Panc1 (cell line): ENCODE data around the gene SLC27A1. TPM values are rescaled to one million over a fixed set of nuclear protein-coding genes. Genes with fewer than 3 reads are reported as not detected.

Experiments used
- ATAC-seq: fragments of 200-7000 bp; cut with Tn5 transposase; 2 replicates; pipeline ENCODE4 v1.9.1; 2020; ENCODE audit warnings: mild to moderate bottlenecking, moderate library complexity
- BruUV-seq: library from RNA; stranded (reverse); fragments of 400-500 nt; replicated peaks from 2 replicates; lab custom pipeline; 2021; lab: Mats Ljungman, UMichigan
- CTCF ChIA-PET: fragments of 300-600 bp; sonication (Branson Sonifier 250); formaldehyde crosslinking; loops from one replicate; lab custom pipeline; 2022; ENCODE audit warnings: antibody characterized with exemption; lab: Charles Lee
- POLR2A ChIA-PET: fragments of 300-600 bp; sonication (Branson Sonifier 250); formaldehyde crosslinking; loops from one replicate; lab custom pipeline; 2022; ENCODE audit warnings: antibody characterized with exemption; lab: Charles Lee
- DNase-seq: peaks from one replicate; pipeline ENCODE4 v3.0.0-alpha.2; 2010; ENCODE audit warnings: low read depth, low spot score
- H3K27ac ChIP-seq: 2 replicates; pipeline ENCODE4 v1.5.1; 2011; ENCODE audit warnings: mild to moderate bottlenecking, low read length, inconsistent platforms
- H3K27me3 ChIP-seq: fragments of 200-500 bp; sonication (Bioruptor generic); 2 replicates; pipeline ENCODE4 v1.6.0; 2014; ENCODE audit warnings: low read length, inconsistent platforms; ENCODE audit not compliant: control insufficient read depth, insufficient read depth
- H3K36me3 ChIP-seq: fragments of 200-500 bp; sonication (Bioruptor generic); 2 replicates; pipeline ENCODE4 v1.5.1; 2014; ENCODE audit warnings: inconsistent platforms, mild to moderate bottlenecking, low read length, moderate library complexity; ENCODE audit not compliant: control insufficient read depth, insufficient read depth
- H3K4me1 ChIP-seq: 2 replicates; pipeline ENCODE4 v1.5.1; 2011; ENCODE audit warnings: inconsistent platforms, mild to moderate bottlenecking, low read length, moderate library complexity; ENCODE audit not compliant: control insufficient read depth, insufficient read depth
- H3K4me3 ChIP-seq, 2 experiments: 2 replicates each; pipeline ENCODE4 v1.5.1; 2011 to 2012; ENCODE audit warnings: low read depth in 2 of 2, low read length in 2 of 2, mild to moderate bottlenecking in 2 of 2, inconsistent platforms in 1 of 2, moderate library complexity in 1 of 2
- H3K9me3 ChIP-seq: fragments of 200-500 bp; sonication (Bioruptor generic); 2 replicates; pipeline ENCODE4 v1.5.1; 2014; ENCODE audit warnings: low read depth, mild to moderate bottlenecking, inconsistent platforms, low read length, moderate library complexity; ENCODE audit not compliant: control insufficient read depth, insufficient read depth
- CTCF ChIP-seq: fragments of 450-650 bp; IDR thresholded peaks from 2 replicates; pipeline ENCODE4 v1.5.1; 2017; ENCODE audit warnings: mild to moderate bottlenecking
- POLR2AphosphoS5 ChIP-seq: IDR thresholded peaks from 2 replicates; pipeline ENCODE4 v1.6.1; 2012; ENCODE audit warnings: mild to moderate bottlenecking, low read depth, low read length, moderate library complexity
- REST ChIP-seq, 2 experiments: IDR thresholded peaks; 2 replicates each; pipeline ENCODE4 v1.6.1; 2011 to 2012; ENCODE audit warnings: low read depth in 2 of 2, control low read depth in 1 of 2, low read length in 1 of 2, mild to moderate bottlenecking in 1 of 2, moderate library complexity in 1 of 2; ENCODE audit not compliant: insufficient read depth in 1 of 2
- SIN3A ChIP-seq: IDR thresholded peaks from 2 replicates; pipeline ENCODE4 v1.6.1; 2012; ENCODE audit warnings: low read depth, mild to moderate bottlenecking, low read length, moderate library complexity, borderline replicate concordance; ENCODE audit not compliant: insufficient read depth
- TCF7L2 ChIP-seq: IDR thresholded peaks from 2 replicates; pipeline ENCODE4 v1.6.1; 2011; ENCODE audit warnings: mild to moderate bottlenecking, low read depth, low read length, inconsistent platforms
- in situ Hi-C: cut with HindIII; loops from 2 replicates; pipeline ENCODE4 v1.10.0; 2016; ENCODE audit warnings: low sequenced_read_pairs, low pct_unique_long_range_greater_than_20kb
- intact Hi-C: fragments of 100-400 bp; cut with micrococcal nuclease; formaldehyde crosslinking; loops from one replicate; pipeline ENCODE4 v1.10.0; 2022; ENCODE audit not compliant: unreplicated experiment
- total RNA-seq: library from RNA; stranded (reverse); gene quantifications from one replicate; pipeline ENCODE4 v1.2.1, GENCODE V29; 2021; ENCODE audit not compliant: unreplicated experiment

SLC27A1 gene
- total RNA-seq, 1 experiment from 2014 or later, result 5.4 TPM

DNA sequence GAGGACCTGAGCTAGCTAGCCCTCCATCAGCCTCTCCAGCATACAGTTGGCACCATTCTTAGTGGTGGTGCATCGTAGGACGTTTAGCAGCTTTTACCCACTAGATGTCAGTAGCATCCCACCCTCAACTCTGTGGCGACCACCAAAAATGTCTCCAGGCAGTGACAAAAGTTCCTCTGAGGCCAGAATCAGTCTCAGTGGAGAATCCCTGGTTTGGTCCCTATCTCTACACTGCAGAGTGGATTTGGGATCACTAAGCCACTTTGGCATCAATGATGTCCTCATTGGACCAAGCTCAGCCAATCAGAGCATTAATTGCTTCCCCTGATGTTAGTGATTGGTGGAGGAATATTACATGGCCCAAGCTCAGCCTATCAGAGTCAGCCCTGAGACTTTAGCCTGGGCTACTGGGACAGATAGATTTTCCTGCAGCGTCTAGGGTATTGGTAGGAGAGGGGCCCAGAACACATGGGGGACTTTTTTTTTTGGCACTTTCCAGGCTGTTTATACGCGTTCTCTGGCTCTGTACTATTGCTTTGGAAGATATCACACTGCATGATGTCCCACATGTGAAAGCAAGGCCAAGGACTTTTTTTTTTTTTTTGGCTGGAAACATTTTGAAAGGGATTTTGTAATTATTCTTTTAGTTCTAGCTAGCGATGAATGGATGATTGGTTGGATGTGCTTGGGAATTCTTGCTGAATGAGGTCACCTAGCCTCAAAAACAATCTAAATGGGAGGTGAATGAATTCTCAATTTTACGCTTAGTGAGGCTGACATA, 28.9 kb upstream of the SLC27A1 start:
- peak; percentile 71; the same call in 1 of the 2 replicates for ATAC-seq
- Histone ChIP-seq H3K36me3 (no peaks in the 10 kb centered on the region), H3K27ac (no peak overlapping the region), H3K4me3 (no peak overlapping the region), H3K4me1 (no peaks in the 10 kb centered on the region), H3K9me3 (no peaks in the 10 kb centered on the region), H3K27me3 (no peaks in the 10 kb centered on the region)
- in situ Hi-C loops, result no loop called here
- BruUV-seq, result no TSS peak
- DNase-seq, result no peak
- intact Hi-C loops, result no loop called here
- POLR2A ChIA-PET, result interaction anchor here (0.5 kb wide), 1 partner anchor 13 kb away, joined by 8 read pairs; no protein-coding TSS in a partner anchor
- CTCF ChIA-PET, result interaction anchor here (0.6 to 1.2 kb wide), 9 partner anchors 12 to 325 kb away, joined by 3 to 17 read pairs (median 5); no protein-coding TSS in a partner anchor
- TF ChIP-seq REST (IDR thresholded peaks at IDR 0.05; ENCODE audit: insufficient read depth in 1 of 2, low read depth in 2 of 2, low read length in 1 of 2), result no peak
- peak; percentile 38 for TF ChIP-seq CTCF

GRCh38 chr19:17445526-17446165, 24.7 kb upstream of the SLC27A1 start:
- intact Hi-C loops (no loop called here), in situ Hi-C loops (no loop called here)
- Histone ChIP-seq H3K9me3 (no peaks in the 10 kb centered on the region), H3K27ac (no peak overlapping the region), H3K27me3 (no peaks in the 10 kb centered on the region), H3K36me3 (no peaks in the 10 kb centered on the region), H3K4me3 (no peak overlapping the region), H3K4me1 (no peaks in the 10 kb centered on the region)
- DNase-seq (no peak), ATAC-seq (no peak)
- ChIA-PET POLR2A (interaction anchor here (0.7 kb wide), 1 partner anchor 47 kb away, joined by 3 read pairs; no protein-coding TSS in a partner anchor), CTCF (no interaction called here)
- TF ChIP-seq TCF7L2 (no peak), POLR2AphosphoS5 (no peak), CTCF (no peak), REST (IDR thresholded peaks at IDR 0.05; ENCODE audit: insufficient read depth in 1 of 2, low read depth in 2 of 2, low read length in 1 of 2) (no peak), SIN3A (no peak)
- no TSS peak for BruUV-seq
